ENCODE data around the gene MADD.

MADD gene

DNA sequence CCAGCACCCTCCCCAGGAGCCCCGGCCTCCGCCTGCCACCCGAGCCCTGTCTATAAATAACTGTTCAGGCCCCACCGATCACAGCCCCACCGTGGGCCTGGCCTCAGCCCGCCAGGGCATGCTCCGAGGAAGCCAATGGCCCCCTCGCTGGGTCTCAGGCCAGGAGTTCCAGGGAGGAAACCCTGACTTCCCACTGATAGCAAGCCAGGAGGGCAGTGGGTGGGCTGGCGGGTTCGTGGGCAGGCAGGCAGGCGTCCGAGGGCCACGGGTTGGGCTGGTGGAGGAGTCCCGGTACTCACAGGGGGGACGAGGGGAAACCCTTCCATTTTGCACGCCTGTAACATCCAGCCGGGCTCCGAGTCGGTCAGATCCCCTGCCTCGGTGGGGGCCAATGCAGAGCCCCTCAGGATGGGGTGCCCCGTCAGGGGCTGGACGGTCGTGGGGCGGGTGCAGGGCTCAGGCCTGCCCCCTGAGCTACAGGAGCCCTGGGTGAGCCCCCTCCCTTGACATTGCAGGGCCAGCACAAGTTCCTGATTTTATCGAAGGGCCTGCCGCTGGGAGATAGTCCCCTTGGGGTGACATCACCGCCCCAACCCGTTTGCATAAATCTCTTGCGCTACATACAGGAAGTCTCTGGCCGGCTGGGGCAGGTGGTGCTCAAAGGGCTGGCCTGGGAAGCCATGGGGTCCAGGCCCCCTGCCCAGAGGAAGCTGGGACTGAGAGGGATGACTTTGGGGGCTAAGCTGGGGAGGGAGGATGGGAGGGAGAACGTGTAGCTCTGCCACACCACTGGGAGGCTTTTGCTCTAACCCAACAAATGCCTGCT, 108.3 kb downstream of the MADD start, which contains the start of gene SPI1:
Gene SPI1 (minus strand): TSS at position 538 of the 826 bp plus-strand sequence. CDS start 194 bp downstream, at position 344.
- DNase-seq (ENCODE audit: low read depth in 2 of 2) = no peak
- TF ChIP-seq, protein P1, sequence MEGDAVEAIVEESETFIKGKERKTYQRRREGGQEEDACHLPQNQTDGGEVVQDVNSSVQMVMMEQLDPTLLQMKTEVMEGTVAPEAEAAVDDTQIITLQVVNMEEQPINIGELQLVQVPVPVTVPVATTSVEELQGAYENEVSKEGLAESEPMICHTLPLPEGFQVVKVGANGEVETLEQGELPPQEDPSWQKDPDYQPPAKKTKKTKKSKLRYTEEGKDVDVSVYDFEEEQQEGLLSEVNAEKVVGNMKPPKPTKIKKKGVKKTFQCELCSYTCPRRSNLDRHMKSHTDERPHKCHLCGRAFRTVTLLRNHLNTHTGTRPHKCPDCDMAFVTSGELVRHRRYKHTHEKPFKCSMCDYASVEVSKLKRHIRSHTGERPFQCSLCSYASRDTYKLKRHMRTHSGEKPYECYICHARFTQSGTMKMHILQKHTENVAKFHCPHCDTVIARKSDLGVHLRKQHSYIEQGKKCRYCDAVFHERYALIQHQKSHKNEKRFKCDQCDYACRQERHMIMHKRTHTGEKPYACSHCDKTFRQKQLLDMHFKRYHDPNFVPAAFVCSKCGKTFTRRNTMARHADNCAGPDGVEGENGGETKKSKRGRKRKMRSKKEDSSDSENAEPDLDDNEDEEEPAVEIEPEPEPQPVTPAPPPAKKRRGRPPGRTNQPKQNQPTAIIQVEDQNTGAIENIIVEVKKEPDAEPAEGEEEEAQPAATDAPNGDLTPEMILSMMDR (IDR thresholded peaks at IDR 0.05; ENCODE audit: low read depth, low read length) = no peak
- H3K4me3 ChIP-seq (replicated peaks in 1 of 2; ENCODE audit: low read depth in 2 of 2, low read length in 2 of 2) = no peak within 1 kb of the TSS

DNA sequence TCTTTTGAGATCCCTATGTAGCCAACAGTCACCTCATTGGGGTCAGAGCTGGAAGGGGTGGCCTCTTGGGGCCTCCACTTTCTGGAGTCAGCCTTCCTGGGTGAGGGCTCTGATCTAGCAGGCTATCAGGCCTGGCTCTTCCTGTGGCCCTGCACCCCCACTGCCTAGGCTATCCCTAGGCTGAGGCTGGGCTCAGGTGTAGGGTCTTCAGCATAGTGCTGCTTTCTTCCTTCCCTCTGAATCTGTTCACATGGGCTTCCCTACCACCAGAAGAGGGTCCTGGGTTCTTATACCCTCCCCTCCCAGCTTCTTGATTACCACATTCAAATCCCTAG, 108.9 kb downstream of the MADD start:
- no peak for DNase-seq (ENCODE audit: low read depth in 2 of 2)
- H3K4me3 ChIP-seq (replicated peaks in 1 of 2; ENCODE audit: low read depth in 2 of 2, low read length in 2 of 2) = no peak overlapping the region
- TF ChIP-seq, protein P1 (IDR thresholded peaks at IDR 0.05; ENCODE audit: low read depth, low read length) = no peak

GRCh38 chr11:47379317-47379716, 109.4 kb downstream of the MADD start:
- no peak for DNase-seq (ENCODE audit: low read depth in 2 of 2)
- H3K4me3 ChIP-seq (replicated peaks in 1 of 2; ENCODE audit: low read depth in 2 of 2, low read length in 2 of 2) = no peak overlapping the region
- TF ChIP-seq, protein P1 (IDR thresholded peaks at IDR 0.05; ENCODE audit: low read depth, low read length) = no peak

All from cardiac fibroblast (primary cell).